Left ventricle myocardium inferior (tissue), 1 donor: ENCODE data around the gene CERK. TPM values are rescaled to one million over a fixed set of nuclear protein-coding genes. Genes with fewer than 3 reads are reported as not detected.

ENCODE experiments used
- DNase-seq: peaks from one replicate; pipeline ENCODE4 v3.0.0-alpha.2; 2020
- H3K27ac ChIP-seq: fragments of 200-600 bp; replicated peaks from 2 replicates; pipeline ENCODE4 v1.8.0; 2021
- H3K27me3 ChIP-seq: fragments of 200-600 bp; 2 replicates; pipeline ENCODE4 v1.8.0; 2021; ENCODE audit warnings: low read depth
- H3K36me3 ChIP-seq: fragments of 200-600 bp; 2 replicates; pipeline ENCODE4 v1.8.0; 2021
- H3K4me1 ChIP-seq: fragments of 200-600 bp; 2 replicates; pipeline ENCODE4 v1.8.0; 2021
- H3K4me3 ChIP-seq: fragments of 200-600 bp; 2 replicates; pipeline ENCODE4 v1.8.0; 2021; ENCODE audit warnings: mild to moderate bottlenecking, moderate library complexity
- H3K9me3 ChIP-seq: fragments of 200-600 bp; replicated peaks from 2 replicates; pipeline ENCODE4 v1.8.0; 2021
- intact Hi-C: fragments of 100-400 bp; cut with micrococcal nuclease; formaldehyde crosslinking; loops from one replicate; pipeline ENCODE4 v1.11.0; 2022
- total RNA-seq: library from RNA; stranded (reverse); fragmentation: NEBNext Ultra II Directional; extraction: Animal tissue kit (Norgen Biotek cat#: 25700); gene quantifications from one replicate; pipeline ENCODE4 v1.2.1, GENCODE V29; 2021
- TF ChIP-seq, protein P1 (sequence below): fragments of 200-600 bp; IDR thresholded peaks from 2 replicates; pipeline ENCODE4 v1.8.0; 2021; ENCODE audit warnings: antibody characterized with exemption, mild to moderate bottlenecking, borderline replicate concordance
- donor health status: DM: no; HTN: yes; CAD: no; lungs with severe emphysema.

CERK gene
- total RNA-seq, 1 donor from 2014 or later: 76.9 TPM

DNA sequence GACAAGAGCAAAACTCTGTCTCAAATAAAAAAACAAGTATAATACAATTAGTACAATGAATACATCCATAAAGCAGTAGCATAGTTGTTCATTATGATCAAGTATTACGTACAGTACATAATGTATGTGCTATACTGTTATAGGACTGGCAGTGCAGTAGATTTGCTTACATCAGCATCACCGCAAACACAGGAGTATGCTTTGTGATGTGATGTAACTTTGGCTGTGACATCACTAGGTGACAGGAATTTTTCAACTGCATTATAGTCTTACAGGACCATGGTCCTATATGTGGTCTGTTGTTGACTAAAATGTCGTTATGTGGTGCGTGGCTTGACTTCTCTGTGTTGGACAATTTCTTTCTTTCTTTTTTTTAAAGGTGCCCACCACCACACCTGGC lies 41.0 kb upstream of the CERK start:
- Histone ChIP-seq H3K27ac (no peak overlapping the region), H3K9me3 (no peaks in the 10 kb centered on the region), H3K4me3 (no peak overlapping the region), H3K4me1 (peaks cover 45% of the 10 kb centered on the region), H3K36me3 (no peaks in the 10 kb centered on the region), H3K27me3 (no peaks in the 10 kb centered on the region)
- intact Hi-C loops: no loop called here
- TF ChIP-seq, protein P1, sequence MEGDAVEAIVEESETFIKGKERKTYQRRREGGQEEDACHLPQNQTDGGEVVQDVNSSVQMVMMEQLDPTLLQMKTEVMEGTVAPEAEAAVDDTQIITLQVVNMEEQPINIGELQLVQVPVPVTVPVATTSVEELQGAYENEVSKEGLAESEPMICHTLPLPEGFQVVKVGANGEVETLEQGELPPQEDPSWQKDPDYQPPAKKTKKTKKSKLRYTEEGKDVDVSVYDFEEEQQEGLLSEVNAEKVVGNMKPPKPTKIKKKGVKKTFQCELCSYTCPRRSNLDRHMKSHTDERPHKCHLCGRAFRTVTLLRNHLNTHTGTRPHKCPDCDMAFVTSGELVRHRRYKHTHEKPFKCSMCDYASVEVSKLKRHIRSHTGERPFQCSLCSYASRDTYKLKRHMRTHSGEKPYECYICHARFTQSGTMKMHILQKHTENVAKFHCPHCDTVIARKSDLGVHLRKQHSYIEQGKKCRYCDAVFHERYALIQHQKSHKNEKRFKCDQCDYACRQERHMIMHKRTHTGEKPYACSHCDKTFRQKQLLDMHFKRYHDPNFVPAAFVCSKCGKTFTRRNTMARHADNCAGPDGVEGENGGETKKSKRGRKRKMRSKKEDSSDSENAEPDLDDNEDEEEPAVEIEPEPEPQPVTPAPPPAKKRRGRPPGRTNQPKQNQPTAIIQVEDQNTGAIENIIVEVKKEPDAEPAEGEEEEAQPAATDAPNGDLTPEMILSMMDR: no peak
- no peak for DNase-seq

- DNase-seq: peak; percentile 55
- no peaks in the 10 kb centered on the region for H3K9me3 ChIP-seq
- no peaks in the 10 kb centered on the region for H3K27me3 ChIP-seq
- H3K27ac ChIP-seq: no peak overlapping the region
- H3K4me1 ChIP-seq: peaks cover 59% of the 10 kb centered on the region
- no peak overlapping the region for H3K4me3 ChIP-seq
- no peaks in the 10 kb centered on the region for H3K36me3 ChIP-seq
- intact Hi-C loops: no loop called here
- TF ChIP-seq, protein P1: no peak
These were observed 39.5 kb upstream of the CERK start for GRCh38 chr22:46777609-46777970.

- Histone ChIP-seq H3K36me3 (no peaks in the 10 kb centered on the region), H3K4me3 (no peak overlapping the region), H3K9me3 (no peaks in the 10 kb centered on the region), H3K27ac (no peak overlapping the region), H3K27me3 (no peaks in the 10 kb centered on the region), H3K4me1 (peaks cover 59% of the 10 kb centered on the region)
- intact Hi-C loops: no loop called here
- no peak for DNase-seq
- TF ChIP-seq, protein P1: no peak
These were observed 39.0 kb upstream of the CERK start for GRCh38 chr22:46776876-46777608.

- H3K4me3 ChIP-seq: no peak overlapping the region
- intact Hi-C loops: no loop called here
- H3K4me1 ChIP-seq: peaks cover 65% of the 10 kb centered on the region
- H3K9me3 ChIP-seq: no peaks in the 10 kb centered on the region
- TF ChIP-seq, protein P1: no peak
- DNase-seq: no peak
- no peaks in the 10 kb centered on the region for H3K27me3 ChIP-seq
- H3K27ac ChIP-seq: peak overlapping the region; percentile 80
- H3K36me3 ChIP-seq: no peaks in the 10 kb centered on the region
These were observed 38.1 kb upstream of the CERK start for GRCh38 chr22:46775850-46776826.

DNA sequence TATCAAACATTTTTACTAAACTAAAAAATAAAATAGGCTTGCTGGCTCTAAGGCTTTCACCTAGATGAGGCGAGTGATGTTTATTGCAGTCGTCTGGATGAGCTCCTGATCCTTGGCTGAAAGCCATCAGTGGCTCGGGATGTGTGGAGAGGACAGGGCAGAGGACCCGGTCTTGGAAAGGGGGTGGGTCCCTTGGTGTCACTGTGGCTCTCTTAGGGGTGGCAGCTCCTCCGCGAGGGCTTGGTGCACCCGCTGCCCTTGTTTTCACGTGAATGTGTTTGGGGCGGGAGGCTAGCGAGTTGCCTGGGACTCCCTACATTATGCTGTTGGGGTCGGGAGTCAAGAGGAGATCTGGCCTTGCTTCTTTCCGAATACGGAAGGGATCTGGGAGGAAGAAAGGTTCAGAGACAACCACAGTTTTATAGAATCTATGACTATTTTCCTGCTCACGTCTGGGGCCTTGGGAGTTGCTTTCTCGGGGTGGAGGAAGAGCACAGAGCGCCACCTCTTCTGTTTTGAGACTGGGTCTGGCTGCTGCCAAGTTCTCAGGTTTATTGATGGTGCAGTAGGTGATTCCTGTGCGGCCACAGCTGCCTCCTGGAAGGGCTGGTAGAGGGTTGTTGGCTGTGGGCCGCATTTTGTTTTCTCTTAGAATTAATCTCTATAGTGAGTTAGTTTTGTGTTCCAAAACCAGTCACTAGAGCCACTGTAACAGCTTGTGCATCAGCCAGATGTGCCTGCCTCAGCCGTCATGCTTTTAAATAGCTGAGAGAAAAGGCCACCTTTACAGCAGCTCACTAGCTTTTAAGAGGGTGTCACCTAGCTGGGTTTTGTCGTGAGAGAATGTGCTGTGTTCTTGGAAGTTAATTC lies 37.2 kb upstream of the CERK start:
- TF ChIP-seq, protein P1: no peak
- peak overlapping the region; percentile 80 for H3K27ac ChIP-seq
- H3K27me3 ChIP-seq: no peaks in the 10 kb centered on the region
- intact Hi-C loops: no loop called here
- peaks cover 68% of the 10 kb centered on the region for H3K4me1 ChIP-seq
- H3K4me3 ChIP-seq: no peak overlapping the region
- DNase-seq: no peak
- no peaks in the 10 kb centered on the region for H3K9me3 ChIP-seq
- no peaks in the 10 kb centered on the region for H3K36me3 ChIP-seq
